ENCODE results near the gene DHCR7. TPM values are rescaled to one million over a fixed set of nuclear protein-coding genes. Genes with fewer than 3 reads are reported as not detected.

DHCR7 gene
- total RNA-seq, 1 donor, result 58.3 TPM

GRCh38 chr11:71453918-71454304 lies 5.7 kb upstream of the DHCR7 start:
- Histone ChIP-seq H3K4me3 (ENCODE audit: insufficient read depth, low read length) (peak overlapping the region; percentile 99), H3K36me3 (ENCODE audit: insufficient read depth, low read length) (peaks cover 41% of the 10 kb centered on the region), H3K79me2 (ENCODE audit: insufficient read depth, low read length) (peaks cover 30% of the 10 kb centered on the region), H3K27me3 (ENCODE audit: insufficient read depth, low read length) (no peaks in the 10 kb centered on the region), H3K4me2 (ENCODE audit: insufficient read depth, low read length) (peak overlapping the region; percentile 92), H2AFZ (ENCODE audit: low read length) (peak overlapping the region; percentile 95), H3K9me3 (ENCODE audit: low read depth, low read length) (no peaks in the 10 kb centered on the region), H3K4me1 (ENCODE audit: insufficient read depth, low read length) (peaks cover 19% of the 10 kb centered on the region), H4K20me1 (ENCODE audit: insufficient read depth, low read length) (peaks cover 10% of the 10 kb centered on the region), H3K27ac (ENCODE audit: low read depth, low read length) (peak overlapping the region; percentile 79)
- TF ChIP-seq, protein P1, sequence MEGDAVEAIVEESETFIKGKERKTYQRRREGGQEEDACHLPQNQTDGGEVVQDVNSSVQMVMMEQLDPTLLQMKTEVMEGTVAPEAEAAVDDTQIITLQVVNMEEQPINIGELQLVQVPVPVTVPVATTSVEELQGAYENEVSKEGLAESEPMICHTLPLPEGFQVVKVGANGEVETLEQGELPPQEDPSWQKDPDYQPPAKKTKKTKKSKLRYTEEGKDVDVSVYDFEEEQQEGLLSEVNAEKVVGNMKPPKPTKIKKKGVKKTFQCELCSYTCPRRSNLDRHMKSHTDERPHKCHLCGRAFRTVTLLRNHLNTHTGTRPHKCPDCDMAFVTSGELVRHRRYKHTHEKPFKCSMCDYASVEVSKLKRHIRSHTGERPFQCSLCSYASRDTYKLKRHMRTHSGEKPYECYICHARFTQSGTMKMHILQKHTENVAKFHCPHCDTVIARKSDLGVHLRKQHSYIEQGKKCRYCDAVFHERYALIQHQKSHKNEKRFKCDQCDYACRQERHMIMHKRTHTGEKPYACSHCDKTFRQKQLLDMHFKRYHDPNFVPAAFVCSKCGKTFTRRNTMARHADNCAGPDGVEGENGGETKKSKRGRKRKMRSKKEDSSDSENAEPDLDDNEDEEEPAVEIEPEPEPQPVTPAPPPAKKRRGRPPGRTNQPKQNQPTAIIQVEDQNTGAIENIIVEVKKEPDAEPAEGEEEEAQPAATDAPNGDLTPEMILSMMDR (IDR thresholded peaks at IDR 0.05; ENCODE audit: extremely low read depth, low read depth, low read length), result no peak
- no peak for DNase-seq (ENCODE audit: insufficient read length, low spot score, missing footprints)

DNA sequence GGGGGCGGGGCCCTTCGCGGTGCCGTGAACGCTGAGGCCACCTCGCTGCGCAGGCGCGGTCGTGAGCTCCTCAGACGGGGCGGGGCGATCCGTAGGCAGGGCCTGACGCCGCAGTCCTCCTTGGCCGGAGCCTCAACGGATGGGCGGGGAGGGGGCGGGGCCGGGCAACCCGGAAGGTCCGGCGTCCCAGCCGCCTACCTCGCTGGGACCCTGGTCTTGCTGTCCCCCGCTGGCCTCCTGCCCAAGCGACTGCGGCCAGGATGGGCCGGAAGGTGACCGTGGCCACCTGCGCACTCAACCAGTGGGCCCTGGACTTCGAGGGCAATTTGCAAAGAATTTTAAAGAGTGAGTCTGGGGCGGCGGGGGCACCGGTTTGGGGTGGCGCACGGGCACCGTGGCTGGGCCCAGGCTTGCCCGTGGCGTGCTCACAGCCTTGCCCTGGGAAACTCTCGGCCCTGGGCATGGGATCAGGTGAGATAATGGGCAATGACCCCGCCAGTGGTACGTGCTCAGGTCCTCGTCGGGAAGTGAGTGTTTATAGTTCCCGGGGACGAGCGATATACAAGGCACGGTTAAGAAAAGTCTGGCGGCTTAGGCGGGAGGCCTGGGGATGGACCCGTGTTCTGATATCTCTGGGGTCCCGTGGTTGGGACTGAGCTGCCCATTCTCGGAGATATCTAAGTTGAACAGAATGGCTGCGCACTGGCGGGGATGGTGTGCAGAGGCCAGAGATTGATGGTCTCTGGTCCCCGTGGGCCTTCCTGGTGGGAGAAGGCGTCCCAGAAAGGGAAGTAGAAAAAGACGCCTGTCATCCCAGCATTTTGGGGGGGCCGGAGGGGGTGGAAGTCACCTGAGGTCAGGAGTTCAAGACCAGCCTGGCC lies 5.1 kb upstream of the DHCR7 start, which contains the start of gene NADSYN1:
Gene NADSYN1, plus strand, starts transcription at position 167 of the 881 bp plus-strand sequence. Its CDS starts 94 bp downstream, at position 261.
- DNase-seq (ENCODE audit: insufficient read length, low spot score, missing footprints), result peak; percentile 99
- Histone ChIP-seq H4K20me1 (ENCODE audit: insufficient read depth, low read length) (peaks cover 10% of the 10 kb centered on the region), H3K4me1 (ENCODE audit: insufficient read depth, low read length) (peaks cover 19% of the 10 kb centered on the region), H3K36me3 (ENCODE audit: insufficient read depth, low read length) (peaks cover 34% of the 10 kb centered on the region), H3K9me3 (ENCODE audit: low read depth, low read length) (no peaks in the 10 kb centered on the region), H3K4me3 (ENCODE audit: insufficient read depth, low read length) (peak within 1 kb of the TSS; percentile 99), H3K4me2 (ENCODE audit: insufficient read depth, low read length) (peak within 1 kb of the TSS; percentile 100), H2AFZ (ENCODE audit: low read length) (peak within 1 kb of the TSS; percentile 98), H3K27ac (ENCODE audit: low read depth, low read length) (peak within 1 kb of the TSS; percentile 79), H3K27me3 (ENCODE audit: insufficient read depth, low read length) (no peaks in the 10 kb centered on the region), H3K79me2 (ENCODE audit: insufficient read depth, low read length) (peaks cover 35% of the 10 kb centered on the region)
- TF ChIP-seq, protein P1 (IDR thresholded peaks at IDR 0.05; ENCODE audit: extremely low read depth, low read depth, low read length), result no peak

DNA sequence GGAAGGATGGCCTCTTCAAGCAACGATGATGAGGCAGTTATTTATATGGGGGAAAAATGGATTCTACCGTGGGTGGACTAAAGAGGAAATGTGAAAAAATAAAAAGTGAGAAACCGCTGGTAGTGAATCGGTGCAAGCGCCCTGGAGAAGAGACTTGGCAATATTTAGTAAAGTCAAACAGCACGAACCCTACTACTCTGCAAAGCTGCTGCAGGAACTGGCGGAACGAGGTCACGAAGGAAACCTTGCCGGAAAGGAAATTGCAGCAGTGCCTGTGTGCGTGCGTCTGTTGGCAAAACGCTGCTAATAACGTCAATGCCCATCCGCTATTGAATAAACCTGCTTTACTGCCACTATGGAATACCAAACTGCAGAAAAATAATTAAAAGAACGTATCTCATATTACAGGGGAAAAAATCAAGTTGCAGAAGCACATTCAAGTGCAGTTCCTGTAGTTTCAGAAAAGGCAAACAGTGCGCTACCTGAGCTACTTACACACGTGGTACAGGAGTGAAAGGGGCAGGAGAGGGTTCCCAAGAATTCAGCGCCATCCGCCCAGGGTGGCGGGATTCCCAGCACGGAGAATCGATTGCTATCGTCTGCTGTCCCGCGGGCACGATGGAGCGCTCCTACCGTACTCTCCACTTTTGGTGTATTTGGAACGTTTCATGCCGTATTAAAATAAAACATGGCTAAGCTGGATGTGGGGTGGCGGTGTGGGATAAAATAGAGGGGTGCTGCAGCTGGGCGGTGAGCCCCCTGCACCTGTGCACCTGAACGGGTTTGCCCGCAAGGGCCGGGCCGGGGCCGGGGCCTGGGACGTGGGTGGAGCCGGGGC lies 4.2 kb upstream of the DHCR7 start:
- DNase-seq (ENCODE audit: insufficient read length, low spot score, missing footprints), result no peak
- TF ChIP-seq, protein P1 (IDR thresholded peaks at IDR 0.05; ENCODE audit: extremely low read depth, low read depth, low read length), result no peak

More for the DNA sequence above, 4.2 kb upstream of the DHCR7 start:
- no peaks in the 10 kb centered on the region for H3K27me3 ChIP-seq (ENCODE audit: insufficient read depth, low read length)
- peaks cover 24% of the 10 kb centered on the region for H3K4me1 ChIP-seq (ENCODE audit: insufficient read depth, low read length)
- no peaks in the 10 kb centered on the region for H3K9me3 ChIP-seq (ENCODE audit: low read depth, low read length)
- peak overlapping the region; percentile 57 for H3K27ac ChIP-seq (ENCODE audit: low read depth, low read length)
- H3K4me2 ChIP-seq (ENCODE audit: insufficient read depth, low read length), result peak overlapping the region; percentile 100
- H4K20me1 ChIP-seq (ENCODE audit: insufficient read depth, low read length), result peaks cover 8% of the 10 kb centered on the region
- H3K36me3 ChIP-seq (ENCODE audit: insufficient read depth, low read length), result peaks cover 26% of the 10 kb centered on the region
- H3K4me3 ChIP-seq (ENCODE audit: insufficient read depth, low read length), result peak overlapping the region; percentile 99
- peaks cover 35% of the 10 kb centered on the region for H3K79me2 ChIP-seq (ENCODE audit: insufficient read depth, low read length)
- peak overlapping the region; percentile 98 for H2AFZ ChIP-seq (ENCODE audit: low read length)
